Aorta (tissue), 4 donors: ENCODE measurements around the gene CCR5. TPM values are rescaled to one million over a fixed set of nuclear protein-coding genes. Genes with fewer than 3 reads are reported as not detected.

Experiments used
- polyA plus RNA-seq, 2 donors: library from polyadenylated mRNA; stranded (reverse); fragments of 200-250 nt; gene quantifications; one replicate each; pipeline ENCODE4 v1.2.3, GENCODE V29; 2013
- total RNA-seq, 2 donors: library from RNA; stranded (reverse); fragmentation: NEBNext Ultra II Directional; extraction: Animal tissue kit (Norgen Biotek cat#: 25700); gene quantifications; one replicate each; pipeline ENCODE4 v1.2.1, GENCODE V29; 2021
- donor health status: healthy with polysubstance abuse.
- donor health status: Bipolar disorder and iron deficiency.
- donor health status: DM: no; HTN: no; CAD: no.
- donor health status: DM: yes; HTN: yes; CAD: no.

The CCR5 gene
- total and polyA plus RNA-seq, 4 donors, result 0.05 to 5.7 (median 3.1) TPM

Other genes starting within 250 kb of the CCR5 start
- gene CCR1, start 162.6 kb upstream of the CCR5 start, total RNA-seq, result 10 to 100 TPM; 13.9 to 21.5 TPM
- gene CCR1, start 162.6 kb upstream of the CCR5 start, polyA plus RNA-seq, result 1 to 10 TPM; 1.2 to 5.1 TPM
- under 1 TPM in 1 of 2 donors, not detected in 1; 0.29 TPM for gene CCR3, start 128.5 kb upstream of the CCR5 start, total RNA-seq
- not detected for gene CCR3, start 128.5 kb upstream of the CCR5 start, polyA plus RNA-seq
- 1 to 10 TPM; 2.8 to 6.2 TPM for gene CCR2, start 16.8 kb upstream of the CCR5 start, total RNA-seq
- under 1 TPM in 1 of 2 donors, not detected in 1; 0.18 TPM for gene CCR2, start 16.8 kb upstream of the CCR5 start, polyA plus RNA-seq
- gene CCRL2, start 36.3 kb downstream of the CCR5 start, total RNA-seq, result 1 to 10 TPM; 3.1 to 5.1 TPM
- 1 to 10 TPM in 1 of 2 donors, under 1 TPM in 1; 0.59 to 1.8 TPM for gene CCRL2, start 36.3 kb downstream of the CCR5 start, polyA plus RNA-seq
- 1 to 10 TPM; 3.2 to 5.5 TPM for gene LTF, start 94.0 kb downstream of the CCR5 start, total RNA-seq
- under 1 TPM; 0.13 to 0.59 TPM for gene LTF, start 94.0 kb downstream of the CCR5 start, polyA plus RNA-seq
- gene RTP3, start 127.0 kb downstream of the CCR5 start, total RNA-seq, result not detected
- not detected for gene RTP3, start 127.0 kb downstream of the CCR5 start, polyA plus RNA-seq
- 1 to 10 TPM in 1 of 2 donors, under 1 TPM in 1; 0.78 to 8.8 TPM for gene LRRC2, start 195.4 kb downstream of the CCR5 start, total RNA-seq
- under 1 TPM; 0.03 to 0.13 TPM for gene LRRC2, start 195.4 kb downstream of the CCR5 start, polyA plus RNA-seq
- gene FAM240A, start 241.6 kb downstream of the CCR5 start, total RNA-seq, result not detected
- gene FAM240A, start 241.6 kb downstream of the CCR5 start, polyA plus RNA-seq, result not detected